ENCODE results near the gene TTLL11.

- TF ChIP-seq, protein P1, sequence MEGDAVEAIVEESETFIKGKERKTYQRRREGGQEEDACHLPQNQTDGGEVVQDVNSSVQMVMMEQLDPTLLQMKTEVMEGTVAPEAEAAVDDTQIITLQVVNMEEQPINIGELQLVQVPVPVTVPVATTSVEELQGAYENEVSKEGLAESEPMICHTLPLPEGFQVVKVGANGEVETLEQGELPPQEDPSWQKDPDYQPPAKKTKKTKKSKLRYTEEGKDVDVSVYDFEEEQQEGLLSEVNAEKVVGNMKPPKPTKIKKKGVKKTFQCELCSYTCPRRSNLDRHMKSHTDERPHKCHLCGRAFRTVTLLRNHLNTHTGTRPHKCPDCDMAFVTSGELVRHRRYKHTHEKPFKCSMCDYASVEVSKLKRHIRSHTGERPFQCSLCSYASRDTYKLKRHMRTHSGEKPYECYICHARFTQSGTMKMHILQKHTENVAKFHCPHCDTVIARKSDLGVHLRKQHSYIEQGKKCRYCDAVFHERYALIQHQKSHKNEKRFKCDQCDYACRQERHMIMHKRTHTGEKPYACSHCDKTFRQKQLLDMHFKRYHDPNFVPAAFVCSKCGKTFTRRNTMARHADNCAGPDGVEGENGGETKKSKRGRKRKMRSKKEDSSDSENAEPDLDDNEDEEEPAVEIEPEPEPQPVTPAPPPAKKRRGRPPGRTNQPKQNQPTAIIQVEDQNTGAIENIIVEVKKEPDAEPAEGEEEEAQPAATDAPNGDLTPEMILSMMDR (IDR thresholded peaks at IDR 0.05) = peak in 3 of 6 experiments; percentile 22 to 48 (median 22)
- TF ChIP-seq POLR2A (IDR thresholded peaks at IDR 0.05) = no peak
Measured at GRCh38 chr9:121861501-121862180, 231.5 kb downstream of the TTLL11 start.
